Activated naive CD4-positive, alpha-beta T cell (primary cell): ENCODE data around the gene ZNF226.
A peak's percentile ranks its signal among the peaks of the same experiment; 100 is the strongest.
"Not testable (repeated sequence)": the region's sequence is repeated elsewhere in the genome, so short reads cannot be mapped to it uniquely, and the experiment has no call there.

ENCODE experiments used
- DNase-seq, 4 experiments: peaks; one replicate each; lab custom pipeline; 2025; lab: John Stamatoyannopoulos, UW

The ZNF226 gene

DNA sequence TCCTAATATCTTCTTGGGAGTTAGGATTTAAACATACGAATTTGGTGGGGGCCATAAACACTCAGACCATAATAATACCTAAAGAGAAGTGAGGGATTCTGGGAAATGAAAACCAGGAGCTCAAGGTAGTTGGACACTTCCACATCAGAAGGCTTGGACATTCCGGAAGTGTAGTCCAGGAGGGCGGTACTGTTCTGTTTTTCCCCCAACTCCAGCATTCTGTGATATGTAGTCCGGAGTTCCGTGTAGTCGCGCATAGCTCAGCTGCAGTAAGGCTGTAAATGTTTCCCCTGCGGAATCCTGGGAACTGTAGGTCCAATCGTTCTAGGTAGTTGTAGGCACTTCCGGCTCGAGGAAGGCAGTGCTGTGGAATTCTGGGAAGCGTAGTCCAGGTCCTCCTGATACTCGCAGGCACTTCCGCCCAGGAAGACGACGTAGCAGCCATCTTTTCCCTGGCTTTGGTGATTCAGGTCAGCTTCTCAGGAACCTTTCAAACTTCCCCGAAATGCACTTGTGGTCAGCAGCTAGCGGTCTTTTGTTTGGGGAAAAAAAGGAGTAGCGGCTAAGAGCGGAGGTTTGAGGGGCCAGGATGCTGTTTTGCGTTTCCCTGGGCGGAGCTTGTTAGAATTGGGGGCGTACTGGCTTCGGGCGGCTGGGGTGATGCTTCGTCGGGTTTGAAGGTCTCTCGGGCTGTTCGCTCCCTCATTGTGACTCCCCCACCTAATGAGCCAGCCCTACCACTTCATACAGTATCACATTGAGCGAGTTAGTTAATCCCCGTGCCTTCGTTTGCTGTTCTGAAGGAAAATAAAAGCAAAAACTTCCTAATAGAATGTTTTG is at the start of gene ZNF226:
Gene ZNF226, plus strand, starts transcription at position 428 of the 840 bp plus-strand sequence. CDS start 4,981 bp downstream, outside the sequence.
- DNase-seq, result peak; percentile 29 to 60 (median 42)

DNA sequence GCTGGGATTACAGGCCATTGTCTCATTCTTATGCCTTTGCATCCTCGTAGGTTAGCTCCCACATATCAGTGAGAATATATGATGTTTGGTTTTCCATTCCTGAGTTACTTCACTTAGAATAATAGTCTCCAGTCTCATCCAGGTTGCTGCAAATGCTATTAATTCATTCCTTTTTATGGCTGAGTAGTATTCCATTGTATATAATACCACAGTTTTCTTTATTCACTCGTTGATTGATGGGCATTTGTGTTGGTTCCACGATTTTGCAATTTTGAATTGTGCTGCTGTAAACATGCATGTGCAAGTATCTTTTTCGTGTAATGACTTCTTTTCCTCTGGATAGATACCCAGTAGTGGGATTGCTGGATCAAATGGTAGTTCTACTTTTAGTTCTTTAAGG is 43.7 kb upstream of the ZNF226 start:
- DNase-seq, result not testable (repeated sequence)

DNA sequence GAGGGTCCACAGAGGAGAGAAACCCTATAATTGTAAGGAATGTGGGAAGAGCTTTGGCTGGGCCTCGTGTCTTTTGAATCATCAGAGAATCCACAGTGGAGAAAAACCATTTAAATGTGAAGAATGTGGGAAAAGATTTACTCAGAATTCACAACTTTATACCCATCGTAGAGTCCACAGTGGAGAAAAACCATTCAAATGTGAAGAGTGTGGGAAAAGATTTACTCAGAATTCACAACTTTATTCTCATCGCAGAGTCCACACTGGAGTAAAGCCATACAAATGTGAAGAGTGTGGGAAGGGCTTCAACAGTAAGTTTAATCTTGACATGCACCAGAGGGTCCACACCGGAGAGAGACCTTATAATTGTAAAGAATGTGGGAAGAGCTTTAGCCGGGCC is 32.9 kb upstream of the ZNF226 start:
- DNase-seq, result no peak

DNA sequence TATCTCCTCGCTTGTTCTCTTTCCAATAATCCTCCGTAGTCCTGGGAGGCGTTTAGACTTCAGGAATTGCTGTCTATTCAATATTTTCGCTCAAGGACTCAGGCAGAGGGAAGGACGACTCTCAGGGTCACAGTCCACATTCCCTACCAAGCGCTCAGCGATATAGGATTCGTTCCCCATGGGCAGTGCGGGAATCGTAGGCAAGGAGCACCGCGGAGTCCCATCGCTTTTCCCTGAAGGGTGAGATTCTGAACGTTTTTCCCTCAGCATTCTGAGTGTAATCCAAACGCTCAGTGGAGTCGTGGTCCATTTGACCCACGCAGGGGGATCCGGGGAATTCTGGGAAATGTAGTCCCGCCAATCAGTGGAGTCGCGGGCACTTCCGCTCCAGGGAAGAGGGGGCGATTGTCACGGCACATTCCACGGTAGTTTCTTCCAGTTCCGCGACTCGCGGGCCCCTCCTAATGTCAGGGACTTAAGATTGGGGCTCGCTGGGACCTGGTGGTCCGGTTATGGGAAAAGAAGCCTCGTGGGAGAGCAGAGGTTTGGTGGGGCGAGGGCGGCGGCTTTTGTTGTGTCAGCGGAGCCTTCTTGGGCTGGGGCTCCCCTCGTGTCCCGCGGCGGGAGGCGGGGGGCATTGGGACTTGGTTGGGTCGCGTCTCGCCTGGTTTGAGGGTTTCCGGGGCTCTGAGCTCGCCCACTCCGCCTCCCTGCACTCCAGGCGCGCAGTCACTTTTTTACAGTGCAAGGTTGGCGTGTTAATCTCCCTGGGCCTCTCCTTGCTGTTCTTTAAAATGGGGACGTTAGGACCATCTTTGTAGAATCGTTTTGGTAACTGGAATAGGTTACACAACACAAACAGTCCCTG is 23.5 kb upstream of the ZNF226 start, which contains the start of gene ZNF234:
Gene ZNF234, plus strand, starts transcription at position 364 of the 868 bp plus-strand sequence. CDS start 3,079 bp downstream, outside the sequence.
- DNase-seq, result peak; percentile 25 to 36 (median 28)

DNA sequence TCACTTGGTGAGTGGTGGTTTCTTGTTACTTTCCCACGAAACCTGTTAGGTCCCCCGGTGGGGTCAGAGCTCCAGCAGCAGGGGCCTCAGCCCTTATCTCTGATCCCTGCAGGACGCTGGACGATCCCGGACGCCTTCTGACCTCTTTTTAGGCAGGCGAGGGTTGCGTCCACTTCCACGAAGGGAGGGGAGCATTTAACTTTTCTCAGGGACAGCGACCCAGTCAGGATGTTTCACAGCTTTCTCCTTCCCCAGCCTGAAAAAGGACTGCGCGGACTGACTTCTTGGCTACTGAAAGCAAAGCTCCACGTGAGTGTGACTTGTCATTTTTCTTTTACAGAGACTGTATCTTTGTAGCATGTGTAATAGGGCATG is 22.9 kb upstream of the ZNF226 start:
- DNase-seq, result no peak

DNA sequence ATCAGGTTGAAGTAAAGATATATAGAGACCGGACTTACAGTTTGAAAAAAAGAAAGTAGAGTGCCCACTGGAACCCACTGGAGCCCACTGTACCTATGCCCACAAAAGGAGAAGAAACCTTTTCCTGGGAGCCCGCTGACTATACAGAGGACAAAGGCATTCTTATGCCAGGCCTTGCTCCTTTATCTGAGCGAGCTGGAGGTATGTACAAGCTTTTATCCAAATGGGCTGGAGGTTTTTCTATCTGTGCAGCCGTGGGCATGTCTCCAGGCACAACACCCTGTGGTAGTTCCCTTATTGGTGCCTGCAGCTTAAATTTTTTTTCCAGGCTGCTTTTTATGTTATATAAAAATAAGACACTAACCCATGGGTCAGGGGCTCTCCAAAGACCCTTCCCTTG is 15.1 kb upstream of the ZNF226 start:
- no peak for DNase-seq

DNA sequence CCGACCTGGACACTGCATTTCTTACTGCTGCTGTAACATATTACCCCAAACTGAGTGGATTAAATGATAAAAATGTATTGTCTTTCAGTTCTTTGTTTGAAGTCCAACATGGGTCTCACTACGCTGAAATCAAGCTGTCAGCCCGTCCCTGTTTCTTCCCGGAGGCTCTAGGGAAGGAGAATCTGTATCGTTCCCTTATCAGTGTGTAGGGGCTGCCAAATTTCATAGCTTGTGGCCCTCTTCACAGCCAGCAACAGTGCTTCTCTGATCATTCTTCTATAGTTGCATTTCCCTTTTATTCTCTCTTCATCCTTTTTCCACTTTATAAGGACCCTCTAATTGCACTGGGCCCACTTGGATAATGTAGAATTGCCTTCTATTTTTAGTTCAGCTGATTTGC is 13.4 kb upstream of the ZNF226 start:
- DNase-seq, result no peak

- DNase-seq, result no peak
Observed at GRCh38 chr19:44156475-44156874, 8.4 kb upstream of the ZNF226 start.

DNA sequence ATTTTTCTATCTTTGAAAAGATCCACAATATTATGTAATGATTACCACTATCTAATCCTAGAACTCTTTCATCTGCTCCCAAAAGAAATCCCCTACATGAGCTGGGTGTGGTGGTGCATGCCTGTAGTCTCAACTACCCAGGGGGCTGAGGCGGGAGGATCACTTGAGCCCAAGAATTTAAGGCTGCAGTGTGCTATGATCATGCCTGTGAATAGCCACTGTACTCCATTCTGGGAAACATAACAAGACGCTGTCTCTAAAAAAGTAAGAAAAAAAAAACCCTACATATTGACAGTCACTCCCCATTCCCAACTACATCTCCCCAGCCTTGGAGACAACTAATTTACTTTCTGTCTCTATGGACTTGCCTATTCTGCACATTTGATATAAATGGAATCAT is 1.1 kb upstream of the ZNF226 start:
- DNase-seq, result no peak

DNA sequence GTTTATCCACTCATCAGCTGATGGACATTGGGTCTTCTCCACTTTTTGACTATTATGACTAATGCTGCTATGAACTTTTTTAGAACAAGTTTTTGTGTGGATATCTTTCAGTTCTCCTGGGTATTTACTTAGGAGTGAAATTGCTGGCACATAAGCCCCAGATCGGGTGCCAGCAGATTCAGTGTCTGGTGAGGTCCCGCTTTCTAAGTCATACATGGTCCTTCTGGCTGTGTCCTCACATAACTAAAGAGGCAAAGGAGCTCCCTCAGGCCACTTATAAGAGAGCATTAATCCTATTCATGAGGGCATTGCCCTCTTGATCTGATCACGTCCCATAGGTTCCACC is 600 bp upstream of the ZNF226 start:
- no peak for DNase-seq

DNA sequence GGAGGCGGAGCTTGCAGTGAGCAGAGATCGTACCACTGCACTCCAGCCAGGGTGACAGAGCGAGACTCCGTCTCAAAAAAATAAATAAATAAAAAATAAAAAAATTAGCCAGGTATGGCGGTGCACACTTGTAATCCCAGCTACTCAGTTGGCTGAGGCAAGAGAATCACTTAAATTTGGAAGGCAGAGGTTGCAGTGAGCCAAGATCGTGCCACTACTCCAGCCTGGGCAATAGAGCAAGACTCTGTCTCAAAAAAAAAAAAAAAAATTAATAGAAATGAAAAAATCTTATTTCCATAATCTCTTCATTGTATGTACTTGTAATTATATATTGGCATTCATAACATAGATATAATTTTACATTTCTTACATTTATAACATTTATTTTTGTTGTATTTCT is 5.8 kb downstream of the ZNF226 start:
- DNase-seq, result not testable (repeated sequence)

- DNase-seq, result no peak
Observed at GRCh38 chr19:44176590-44176989, 11.7 kb downstream of the ZNF226 start.

DNA sequence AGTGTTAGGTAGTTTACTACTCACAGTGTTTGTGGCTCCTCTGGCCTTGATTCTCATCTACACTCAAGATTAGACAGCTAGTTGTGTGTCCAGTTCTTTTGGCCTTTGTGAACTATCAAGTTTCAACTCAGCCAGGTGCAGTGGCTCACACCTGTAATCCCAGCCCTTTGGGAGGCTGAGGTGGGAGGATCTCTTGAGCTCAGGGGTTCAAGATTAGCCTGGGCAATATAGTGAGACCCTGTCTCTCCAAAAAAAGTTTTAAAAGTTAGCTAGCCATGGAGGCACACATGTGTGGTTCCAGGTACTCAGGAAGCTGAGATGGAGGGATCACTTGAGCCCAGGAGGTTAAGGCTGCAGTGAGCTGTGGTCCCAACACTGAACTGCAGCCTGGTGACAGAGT is 16.1 kb downstream of the ZNF226 start:
- no peak for DNase-seq

DNA sequence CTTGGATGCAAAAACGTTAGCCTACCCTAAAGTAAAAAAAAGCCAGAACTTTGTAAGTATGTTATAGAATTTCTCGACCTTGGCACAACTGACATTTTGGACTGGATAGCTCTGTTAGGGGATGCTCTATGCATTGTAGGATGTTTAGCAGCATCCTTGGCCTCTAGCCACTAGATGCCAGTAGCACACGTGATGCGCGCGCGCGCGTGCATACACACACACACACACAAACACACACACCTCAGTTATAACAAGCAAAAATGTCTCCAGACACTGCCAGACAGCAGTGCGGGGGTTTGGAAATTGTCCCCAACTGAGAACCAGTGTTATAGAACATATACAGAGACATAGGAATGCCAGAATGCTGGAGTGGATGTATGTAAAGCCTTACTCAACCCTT is 17.2 kb downstream of the ZNF226 start:
- DNase-seq, result no peak

DNA sequence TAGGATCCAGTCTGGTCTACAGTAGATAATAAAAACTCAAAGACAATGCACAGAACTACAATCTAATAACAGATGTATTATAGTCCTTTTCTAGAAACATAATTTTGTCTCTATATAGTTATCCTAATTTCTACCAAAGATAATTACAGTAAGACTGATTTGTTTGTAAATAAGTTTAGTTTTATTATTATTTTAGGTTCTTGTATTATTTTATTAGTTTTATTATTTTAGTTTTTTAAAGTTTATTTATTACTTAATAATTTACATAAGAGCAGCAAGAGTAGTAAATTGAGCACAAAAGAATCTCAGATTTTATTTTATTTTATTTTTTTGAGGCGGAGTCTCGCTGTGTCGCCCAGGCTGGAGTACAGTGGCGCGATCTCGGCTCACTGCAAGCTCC is 25.1 kb downstream of the ZNF226 start:
- DNase-seq, result no peak

GRCh38 chr19:44192127-44192526 is 27.2 kb downstream of the ZNF226 start:
- no peak for DNase-seq

DNA sequence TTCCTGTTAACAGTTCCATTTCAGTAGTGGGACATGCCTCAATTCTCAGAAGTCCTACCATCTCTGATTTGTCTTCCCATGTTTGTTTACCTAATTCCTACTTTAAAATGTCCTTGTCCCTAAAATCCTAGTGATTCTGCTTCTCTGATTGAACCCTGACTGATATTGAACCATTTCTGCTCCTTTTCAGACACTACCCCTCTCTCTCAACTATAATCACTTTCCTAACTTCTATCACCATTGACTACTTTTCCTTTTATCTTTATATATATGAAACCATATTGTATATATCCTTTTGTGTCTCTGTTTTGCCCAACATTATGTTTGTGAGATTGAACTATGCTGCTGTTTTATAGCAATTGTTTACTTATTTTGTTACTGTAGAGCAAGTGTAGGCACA is 31.9 kb downstream of the ZNF226 start:
- DNase-seq, result no peak

DNA sequence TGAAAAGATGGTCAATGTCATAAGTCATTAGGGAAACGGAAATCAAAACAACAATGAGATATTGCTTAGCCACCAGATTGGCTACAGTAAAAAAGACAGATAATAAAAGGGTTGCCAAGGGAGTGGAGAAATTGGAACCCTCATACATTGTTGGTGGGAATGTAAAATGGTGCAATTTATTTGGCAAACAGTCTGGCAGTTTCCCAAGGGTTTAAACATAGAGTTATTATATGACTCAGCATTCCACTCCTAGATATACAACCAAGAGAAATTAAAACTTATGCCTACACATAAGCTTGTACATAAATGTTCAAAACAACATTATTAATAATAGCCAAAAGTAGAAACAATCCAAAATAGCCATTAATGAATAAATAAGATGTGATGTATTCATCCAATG is 37.6 kb downstream of the ZNF226 start:
- DNase-seq, result no peak

- DNase-seq, result no peak
Observed at GRCh38 chr19:44202974-44203373, 38.1 kb downstream of the ZNF226 start.

DNA sequence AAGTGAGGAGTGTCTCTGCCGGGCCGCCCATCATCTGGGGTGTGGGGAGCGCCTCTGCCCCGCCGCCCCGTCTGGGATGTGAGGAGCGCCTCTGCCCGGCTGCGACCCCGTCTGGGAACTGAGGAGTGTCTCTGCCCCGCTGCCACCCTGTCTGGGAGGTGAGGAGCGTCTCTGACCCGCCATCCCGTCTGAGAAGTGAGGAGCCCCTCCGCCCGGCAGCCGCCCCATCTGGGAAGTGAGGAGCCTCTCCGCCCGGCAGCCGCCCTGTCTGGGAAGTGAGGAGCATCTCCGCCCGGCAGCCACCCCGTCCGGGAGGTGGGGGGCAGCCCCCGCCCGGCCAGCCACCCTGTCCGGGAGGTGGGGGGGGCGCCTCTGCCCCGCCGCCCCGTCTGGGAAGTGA is 39.0 kb downstream of the ZNF226 start:
- DNase-seq, result not testable (repeated sequence)

GRCh38 chr19:44204772-44205171 is 39.9 kb downstream of the ZNF226 start:
- DNase-seq, result no peak

GRCh38 chr19:44207126-44207803 is 42.4 kb downstream of the ZNF226 start:
- peak; percentile 31 to 66 (median 52) for DNase-seq
